Epithelial cell of esophagus (primary cell): ENCODE measurements around the gene NOL4L.

ENCODE experiments used
- DNase-seq: peaks from one replicate; pipeline ENCODE4 v3.0.0; 2010; ENCODE audit warnings: low read depth
- H3K4me3 ChIP-seq: 2 replicates; pipeline ENCODE4 v1.5.1; 2011; ENCODE audit warnings: mild to moderate bottlenecking, low read length, control low read depth
- CTCF ChIP-seq: IDR thresholded peaks from 2 replicates; pipeline ENCODE4 v1.5.1; 2011; ENCODE audit warnings: low read depth, mild to moderate bottlenecking, low read length, control low read depth, inconsistent platforms; ENCODE audit not compliant: insufficient read depth; ENCODE audit errors: missing control alignments

The NOL4L gene

GRCh38 chr20:32454164-32455145 lies 130.7 kb downstream of the NOL4L start:
- H3K4me3 ChIP-seq = no peak overlapping the region
- no peak for DNase-seq
- no peak for TF ChIP-seq CTCF

- no peak overlapping the region for H3K4me3 ChIP-seq
- no peak for TF ChIP-seq CTCF
- no peak for DNase-seq
These were observed 131.5 kb downstream of the NOL4L start for GRCh38 chr20:32453467-32454163.

GRCh38 chr20:32452776-32453466 lies 132.2 kb downstream of the NOL4L start:
- no peak for TF ChIP-seq CTCF
- DNase-seq = no peak
- no peak overlapping the region for H3K4me3 ChIP-seq

- DNase-seq = no peak
- no peak overlapping the region for H3K4me3 ChIP-seq
- no peak for TF ChIP-seq CTCF
These were observed 133.3 kb downstream of the NOL4L start for GRCh38 chr20:32451682-32452461.

- no peak for DNase-seq
- no peak overlapping the region for H3K4me3 ChIP-seq
- TF ChIP-seq CTCF = no peak
These were observed 133.8 kb downstream of the NOL4L start for GRCh38 chr20:32451340-32451681.

- DNase-seq = no peak
These were observed 134.6 kb downstream of the NOL4L start for GRCh38 chr20:32450484-32451061.

More at GRCh38 chr20:32450484-32451061, 134.6 kb downstream of the NOL4L start:
- no peak overlapping the region for H3K4me3 ChIP-seq
- TF ChIP-seq CTCF = no peak
